Psoas muscle (tissue), 8 donors: Measurements from ENCODE around the gene GPR157. TPM values are rescaled to one million over a fixed set of nuclear protein-coding genes. Genes with fewer than 3 reads are reported as not detected.
"Not testable (repeated sequence)": the region's sequence is repeated elsewhere in the genome, so short reads cannot be mapped to it uniquely, and the experiment has no call there.

Source experiments
- ATAC-seq, 4 donors: fragments of 200-7000 bp; cut with Tn5 transposase; one replicate each; pipeline ENCODE4 v1.9.1; 2020; ENCODE audit warnings: moderate library complexity in 3 of 4, mild to moderate bottlenecking in 2 of 4
- DNase-seq, 2 donors: peaks; one replicate each; pipeline ENCODE4 v3.0.0-alpha.2; 2020
- H3K27ac ChIP-seq: fragments of 200-600 bp; one replicate; pipeline ENCODE4 v1.8.0; 2022
- H3K27me3 ChIP-seq, 3 donors: fragments of 200-600 bp in 1 of 3; one replicate each; pipeline versions ENCODE4 v1.6.1 to v1.8.0; 2013 to 2022; ENCODE audit warnings: low read length in 2 of 3, mild to moderate bottlenecking in 2 of 3, moderate library complexity in 1 of 3; ENCODE audit not compliant: insufficient read depth in 3 of 3
- H3K36me3 ChIP-seq, 2 donors: fragments of 200-600 bp in 1 of 2; one replicate each; pipeline versions ENCODE4 v1.6.1 to v1.8.0; 2013 to 2022; ENCODE audit warnings: low read depth in 1 of 2, mild to moderate bottlenecking in 1 of 2, moderate library complexity in 1 of 2; ENCODE audit not compliant: insufficient read depth in 1 of 2
- H3K4me1 ChIP-seq: fragments of 200-600 bp; one replicate; pipeline ENCODE4 v1.8.0; 2022
- H3K4me3 ChIP-seq: fragments of 200-600 bp; one replicate; pipeline ENCODE4 v1.8.0; 2022; ENCODE audit warnings: mild to moderate bottlenecking
- H3K9me3 ChIP-seq: fragments of 200-600 bp; one replicate; pipeline ENCODE4 v1.8.0; 2022
- WGBS, 3 donors: extraction: QIAGEN DNeasy Blood & Tissue Kit; methylation state at CpG; one replicate each; pipeline versions ENCODE4 v1.1.6 to v1.1.7; 2013; 5-methylcytosine and 5-hydroxymethylcytosine counted together
- intact Hi-C, 2 donors: fragments of 100-400 bp; cut with DNase I; formaldehyde crosslinking; loops; one replicate each; pipeline versions ENCODE4 v1.11.0 to v1.14.2; 2022
- polyA plus RNA-seq, 3 donors: library from polyadenylated mRNA; stranded (reverse); fragments of 200-250 nt; gene quantifications; one replicate each; pipeline ENCODE4 v1.2.3, GENCODE V29; 2013
- total RNA-seq, 4 donors: library from RNA; stranded (reverse); fragmentation: NEBNext Ultra II Directional in 2 of 4; extraction: Animal tissue kit (Norgen Biotek cat#: 25700) in 2 of 4; gene quantifications; one replicate each; pipeline versions ENCODE4 v1.2.1 to v1.2.4, GENCODE V29; 2021 to 2023
- TF ChIP-seq, protein P1 (sequence below): fragments of 200-600 bp; IDR thresholded peaks from one replicate; pipeline ENCODE4 v1.8.0; 2022; ENCODE audit warnings: antibody characterized with exemption
- donor health status: healthy with polysubstance abuse.
- donor health status: DM: no; HTN: no; CAD: no; lungs with moderate emphysema.
- donor health status: Bipolar disorder and iron deficiency.
- donor health status: healthy.
- donor health status: DM: yes; HTN: yes; CAD: no.
- donor health status: DM: no; HTN: no; CAD: no.
- donor health status: DM: no; HTN: no; CAD: no.
- donor health status: DM: yes; HTN: yes; CAD: no.

Gene GPR157
- total and polyA plus RNA-seq, 7 donors = 11.6 to 49.5 (median 21.6) TPM

DNA sequence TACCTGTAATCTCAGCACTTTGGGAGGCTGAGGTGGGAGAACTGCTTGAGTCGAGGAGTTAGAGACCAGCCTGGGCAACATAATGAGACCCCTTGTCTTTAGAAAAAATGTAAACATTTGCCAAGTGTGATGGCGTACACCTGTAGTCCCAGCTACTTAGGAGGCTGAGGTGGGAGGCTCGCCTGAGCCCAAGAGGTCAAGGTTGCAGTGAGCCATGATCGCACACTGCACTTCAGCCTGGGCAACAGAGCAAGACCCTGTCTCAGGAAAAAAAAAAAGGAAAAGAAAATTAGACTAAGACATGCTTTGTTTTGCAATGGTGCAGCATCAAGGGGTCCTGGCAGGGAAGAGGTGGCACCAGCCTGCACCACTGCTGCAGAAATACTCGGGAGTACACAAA, 16.8 kb upstream of the GPR157 start:
- no peak for DNase-seq
- WGBS, 3 donors = 85 to 90% (median 88%) methylated on average over 5 of the region's 5 CpGs

DNA sequence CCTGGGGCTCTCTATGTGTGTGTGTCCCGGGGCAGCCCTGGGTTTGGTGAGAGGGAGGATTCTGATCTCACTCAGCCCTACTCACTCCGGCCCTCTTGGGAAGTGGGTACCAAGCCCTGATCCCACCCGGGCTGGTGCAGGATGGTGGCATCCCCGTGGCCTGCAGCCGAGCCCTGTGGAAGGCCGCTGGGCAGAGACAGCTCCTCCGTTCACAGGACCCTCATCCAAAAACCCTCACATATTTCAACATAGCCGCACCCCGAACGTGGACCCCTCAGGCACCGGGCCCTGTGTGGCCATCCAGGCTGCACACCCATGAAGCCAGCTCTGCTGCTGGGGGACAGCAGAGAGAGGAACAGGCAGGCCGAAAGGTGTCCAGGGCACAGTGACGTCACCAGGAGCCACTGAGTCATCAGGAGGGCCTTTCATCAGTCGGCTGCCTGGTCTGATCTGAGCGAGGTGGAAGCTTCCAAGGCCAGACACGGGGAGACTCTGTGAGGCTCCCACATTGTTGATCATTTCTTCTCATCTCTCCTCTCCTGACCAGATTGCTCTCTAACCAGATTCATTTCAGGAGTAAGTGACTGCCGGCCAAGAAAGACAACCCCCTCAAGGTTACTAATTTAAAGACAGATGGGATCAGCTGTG, 16.2 kb upstream of the GPR157 start:
- Histone ChIP-seq H3K4me1 (peaks cover 9% of the 10 kb centered on the region), H3K36me3 (no peaks in the 10 kb centered on the region), H3K27ac (no peak overlapping the region), H3K4me3 (no peak overlapping the region), H3K27me3 (no peaks in the 10 kb centered on the region), H3K9me3 (no peaks in the 10 kb centered on the region)
- DNase-seq (peak in 1 of 2 donors; percentile 37), ATAC-seq (no peak)
- 82 to 86% (median 85%) methylated on average over 17 of the region's 17 CpGs for WGBS, 3 donors
- intact Hi-C loops = no loop called here
- TF ChIP-seq, protein P1, sequence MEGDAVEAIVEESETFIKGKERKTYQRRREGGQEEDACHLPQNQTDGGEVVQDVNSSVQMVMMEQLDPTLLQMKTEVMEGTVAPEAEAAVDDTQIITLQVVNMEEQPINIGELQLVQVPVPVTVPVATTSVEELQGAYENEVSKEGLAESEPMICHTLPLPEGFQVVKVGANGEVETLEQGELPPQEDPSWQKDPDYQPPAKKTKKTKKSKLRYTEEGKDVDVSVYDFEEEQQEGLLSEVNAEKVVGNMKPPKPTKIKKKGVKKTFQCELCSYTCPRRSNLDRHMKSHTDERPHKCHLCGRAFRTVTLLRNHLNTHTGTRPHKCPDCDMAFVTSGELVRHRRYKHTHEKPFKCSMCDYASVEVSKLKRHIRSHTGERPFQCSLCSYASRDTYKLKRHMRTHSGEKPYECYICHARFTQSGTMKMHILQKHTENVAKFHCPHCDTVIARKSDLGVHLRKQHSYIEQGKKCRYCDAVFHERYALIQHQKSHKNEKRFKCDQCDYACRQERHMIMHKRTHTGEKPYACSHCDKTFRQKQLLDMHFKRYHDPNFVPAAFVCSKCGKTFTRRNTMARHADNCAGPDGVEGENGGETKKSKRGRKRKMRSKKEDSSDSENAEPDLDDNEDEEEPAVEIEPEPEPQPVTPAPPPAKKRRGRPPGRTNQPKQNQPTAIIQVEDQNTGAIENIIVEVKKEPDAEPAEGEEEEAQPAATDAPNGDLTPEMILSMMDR = no peak

More for the DNA sequence above, 16.8 kb upstream of the GPR157 start:
- Histone ChIP-seq H3K36me3 (no peaks in the 10 kb centered on the region), H3K27me3 (no peaks in the 10 kb centered on the region), H3K4me3 (no peak overlapping the region), H3K27ac (no peak overlapping the region), H3K4me1 (peaks cover 9% of the 10 kb centered on the region), H3K9me3 (no peaks in the 10 kb centered on the region)
- no peak for ATAC-seq
- intact Hi-C loops = no loop called here
- TF ChIP-seq, protein P1 = no peak

DNA sequence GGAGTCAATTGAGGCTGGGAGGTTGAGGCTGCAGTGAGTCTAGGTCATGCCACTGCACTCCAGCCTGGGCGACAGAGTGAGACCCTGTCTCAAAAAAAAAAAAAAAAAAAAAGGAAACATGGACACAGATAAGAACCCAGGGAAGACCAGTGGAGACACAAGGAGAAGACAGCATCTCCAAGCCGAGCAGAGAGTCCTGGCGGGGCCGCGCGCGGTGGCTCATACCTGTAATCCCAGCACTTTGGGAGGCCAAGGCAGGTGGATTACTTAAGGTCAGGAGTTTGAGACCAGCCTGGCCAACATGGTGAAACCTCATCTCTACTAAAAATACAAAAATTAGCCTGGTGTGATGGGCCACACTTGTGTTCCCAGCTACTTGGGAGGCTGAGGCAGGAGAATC, 15.6 kb upstream of the GPR157 start:
- not testable (repeated sequence) for H3K9me3 ChIP-seq, H3K27me3 ChIP-seq, ATAC-seq, H3K36me3 ChIP-seq, H3K27ac ChIP-seq, H3K4me3 ChIP-seq, DNase-seq, H3K4me1 ChIP-seq
- WGBS, 3 donors = 97 to 98% (median 98%) methylated on average over 7 of the region's 7 CpGs
- intact Hi-C loops = loop anchor here (5.0 kb wide), 2 partner anchors 38 to 53 kb away; no protein-coding TSS in a partner anchor

DNA sequence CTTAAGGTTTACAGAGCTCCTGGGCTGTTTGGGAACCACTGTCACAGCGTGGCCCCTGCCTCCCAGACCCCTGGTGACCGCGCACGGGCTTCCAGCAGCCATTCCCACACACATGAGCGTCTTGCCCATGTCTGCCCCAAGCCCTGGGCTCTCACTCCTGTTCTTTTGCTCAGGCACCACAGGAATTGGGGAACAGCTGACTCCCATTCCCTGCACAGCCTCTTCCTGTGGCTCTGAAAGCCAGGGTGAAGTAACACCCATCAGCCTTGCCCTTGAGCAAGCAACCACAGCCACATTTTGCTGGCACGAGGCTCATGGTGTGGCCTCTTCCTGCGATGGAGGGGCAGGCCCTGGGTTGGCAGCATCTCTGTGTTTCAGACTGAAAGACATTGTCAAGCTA, 14.3 kb upstream of the GPR157 start:
- no peak overlapping the region for H3K4me3 ChIP-seq
- TF ChIP-seq, protein P1 = no peak
- 68 to 76% (median 71%) methylated on average over 7 of the region's 7 CpGs for WGBS, 3 donors
- H3K36me3 ChIP-seq = no peaks in the 10 kb centered on the region
- no peaks in the 10 kb centered on the region for H3K9me3 ChIP-seq
- peak in 1 of 2 donors; percentile 50 for DNase-seq
- ATAC-seq = peak in 2 of 4 donors; percentile 26 to 38
- H3K4me1 ChIP-seq = no peaks in the 10 kb centered on the region
- H3K27ac ChIP-seq = no peak overlapping the region
- H3K27me3 ChIP-seq = no peaks in the 10 kb centered on the region
- intact Hi-C loops = loop anchor here (5.0 kb wide), 2 partner anchors 39 to 54 kb away; no protein-coding TSS in a partner anchor

DNA sequence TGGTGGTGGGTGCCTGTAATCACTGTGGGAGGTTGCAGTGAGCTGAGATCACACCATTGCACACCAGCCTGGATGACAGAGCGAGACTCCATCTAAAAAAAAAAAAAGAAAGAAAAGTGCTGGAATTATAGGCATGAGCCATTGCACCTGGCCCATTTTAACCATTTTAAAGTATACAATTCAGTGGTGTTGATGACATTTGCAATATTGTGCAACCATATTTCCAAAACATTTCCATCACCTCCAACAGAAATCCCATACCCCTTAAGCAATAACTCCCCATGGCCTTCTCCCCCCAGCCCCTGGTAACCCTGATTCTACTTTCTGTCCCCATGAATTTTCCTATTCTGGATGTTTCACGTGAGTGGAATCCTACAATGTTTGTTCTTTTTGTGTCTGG, 11.0 kb upstream of the GPR157 start:
- TF ChIP-seq, protein P1 = no peak
- DNase-seq = no peak
- Histone ChIP-seq H3K4me1 (no peaks in the 10 kb centered on the region), H3K4me3 (no peak overlapping the region), H3K36me3 (no peaks in the 10 kb centered on the region), H3K27me3 (no peaks in the 10 kb centered on the region), H3K9me3 (no peaks in the 10 kb centered on the region), H3K27ac (no peak overlapping the region)
- 86 to 89% (median 87%) methylated on average over 2 of the region's 2 CpGs for WGBS, 3 donors
- no peak for ATAC-seq
- intact Hi-C loops = loop anchor here (5.0 kb wide), 3 partner anchors 37 to 57 kb away; no protein-coding TSS in a partner anchor
